Activated CD8-positive, alpha-beta memory T cell treated with anti-CD3 and anti-CD28 coated beads for 24 hours (primary cell): Measurements from ENCODE around the gene STEAP2.

Experiments used
- DNase-seq: peaks from one replicate; pipeline ENCODE4 v3.0.0-alpha.2; 2020

Gene STEAP2

GRCh38 chr7:90276033-90276728 is 64.6 kb downstream of the STEAP2 start:
- DNase-seq = no peak
